Measurements from ENCODE around the gene ADAM17. TPM values are rescaled to one million over a fixed set of nuclear protein-coding genes. Genes with fewer than 3 reads are reported as not detected.

Gene ADAM17
- total RNA-seq, 1 donor from 2014 or later = 30.0 TPM

GRCh38 chr2:9462886-9463697 lies 92.5 kb downstream of the ADAM17 start:
- DNase-seq (ENCODE audit: low spot score) = no peak
- TF ChIP-seq, protein P1, sequence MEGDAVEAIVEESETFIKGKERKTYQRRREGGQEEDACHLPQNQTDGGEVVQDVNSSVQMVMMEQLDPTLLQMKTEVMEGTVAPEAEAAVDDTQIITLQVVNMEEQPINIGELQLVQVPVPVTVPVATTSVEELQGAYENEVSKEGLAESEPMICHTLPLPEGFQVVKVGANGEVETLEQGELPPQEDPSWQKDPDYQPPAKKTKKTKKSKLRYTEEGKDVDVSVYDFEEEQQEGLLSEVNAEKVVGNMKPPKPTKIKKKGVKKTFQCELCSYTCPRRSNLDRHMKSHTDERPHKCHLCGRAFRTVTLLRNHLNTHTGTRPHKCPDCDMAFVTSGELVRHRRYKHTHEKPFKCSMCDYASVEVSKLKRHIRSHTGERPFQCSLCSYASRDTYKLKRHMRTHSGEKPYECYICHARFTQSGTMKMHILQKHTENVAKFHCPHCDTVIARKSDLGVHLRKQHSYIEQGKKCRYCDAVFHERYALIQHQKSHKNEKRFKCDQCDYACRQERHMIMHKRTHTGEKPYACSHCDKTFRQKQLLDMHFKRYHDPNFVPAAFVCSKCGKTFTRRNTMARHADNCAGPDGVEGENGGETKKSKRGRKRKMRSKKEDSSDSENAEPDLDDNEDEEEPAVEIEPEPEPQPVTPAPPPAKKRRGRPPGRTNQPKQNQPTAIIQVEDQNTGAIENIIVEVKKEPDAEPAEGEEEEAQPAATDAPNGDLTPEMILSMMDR (IDR thresholded peaks at IDR 0.05) = no peak
- Mint-ChIP-seq H3K9me3 (ENCODE audit: low read depth) (no peaks in the 10 kb centered on the region), H3K27me3 (ENCODE audit: low read depth) (no peaks in the 10 kb centered on the region), H3K36me3 (ENCODE audit: low read depth) (peaks cover 12% of the 10 kb centered on the region), H3K27ac (ENCODE audit: unreplicated experiment) (no peak overlapping the region), H3K4me1 (ENCODE audit: low read depth) (peaks cover 4% of the 10 kb centered on the region), H3K4me3 (ENCODE audit: unreplicated experiment) (no peak overlapping the region)

GRCh38 chr2:9462313-9462712 lies 93.3 kb downstream of the ADAM17 start:
- Mint-ChIP-seq H3K27ac (ENCODE audit: unreplicated experiment) (no peak overlapping the region), H3K36me3 (ENCODE audit: low read depth) (peaks cover 12% of the 10 kb centered on the region), H3K9me3 (ENCODE audit: low read depth) (no peaks in the 10 kb centered on the region), H3K4me3 (ENCODE audit: unreplicated experiment) (no peak overlapping the region), H3K4me1 (ENCODE audit: low read depth) (peaks cover 4% of the 10 kb centered on the region), H3K27me3 (ENCODE audit: low read depth) (no peaks in the 10 kb centered on the region)
- TF ChIP-seq, protein P1 (IDR thresholded peaks at IDR 0.05) = no peak
- DNase-seq (ENCODE audit: low spot score) = no peak

GRCh38 chr2:9461079-9461478 lies 94.6 kb downstream of the ADAM17 start:
- TF ChIP-seq, protein P1 (IDR thresholded peaks at IDR 0.05) = no peak
- no peaks in the 10 kb centered on the region for H3K9me3 Mint-ChIP-seq (ENCODE audit: low read depth)
- no peak overlapping the region for H3K4me3 Mint-ChIP-seq (ENCODE audit: unreplicated experiment)
- H3K4me1 Mint-ChIP-seq (ENCODE audit: low read depth) = no peaks in the 10 kb centered on the region
- DNase-seq (ENCODE audit: low spot score) = no peak
- no peak overlapping the region for H3K27ac Mint-ChIP-seq (ENCODE audit: unreplicated experiment)
- H3K27me3 Mint-ChIP-seq (ENCODE audit: low read depth) = no peaks in the 10 kb centered on the region
- H3K36me3 Mint-ChIP-seq (ENCODE audit: low read depth) = peaks cover 13% of the 10 kb centered on the region

DNA sequence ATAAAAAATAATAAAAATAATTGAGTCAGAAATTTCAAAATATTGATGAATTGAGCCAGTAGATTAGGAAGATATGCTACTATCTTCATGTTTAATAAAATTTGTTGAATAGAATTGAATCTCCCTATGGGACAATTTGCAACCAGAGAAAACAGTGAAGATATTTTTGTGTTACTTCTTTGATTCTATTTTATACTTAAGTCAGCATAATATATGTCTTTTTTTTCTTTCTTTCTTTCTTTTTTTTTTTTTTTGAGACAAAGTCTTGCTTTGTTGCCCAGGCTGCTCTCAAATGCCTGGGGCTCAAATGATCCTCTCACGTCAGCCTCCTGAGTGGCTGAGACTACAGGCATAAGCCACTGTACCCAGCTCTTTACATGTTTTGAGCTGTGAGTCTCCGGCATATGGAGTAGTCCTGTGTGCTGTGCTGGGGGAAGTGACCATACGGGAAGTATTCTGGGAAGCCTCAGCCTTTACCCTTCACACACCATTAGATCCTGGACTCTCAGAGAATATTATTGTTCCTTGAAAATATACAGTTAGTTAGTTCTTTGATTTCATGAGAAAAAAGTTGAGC lies 95.1 kb downstream of the ADAM17 start:
- Mint-ChIP-seq H3K9me3 (ENCODE audit: low read depth) (no peaks in the 10 kb centered on the region), H3K4me3 (ENCODE audit: unreplicated experiment) (no peak overlapping the region), H3K36me3 (ENCODE audit: low read depth) (peaks cover 12% of the 10 kb centered on the region), H3K27me3 (ENCODE audit: low read depth) (no peaks in the 10 kb centered on the region), H3K27ac (ENCODE audit: unreplicated experiment) (no peak overlapping the region), H3K4me1 (ENCODE audit: low read depth) (no peaks in the 10 kb centered on the region)
- TF ChIP-seq, protein P1 (IDR thresholded peaks at IDR 0.05) = no peak
- DNase-seq (ENCODE audit: low spot score) = no peak

GRCh38 chr2:9451231-9451630 lies 104.4 kb downstream of the ADAM17 start:
- no peak overlapping the region for H3K27ac Mint-ChIP-seq (ENCODE audit: unreplicated experiment)
- no peak overlapping the region for H3K4me3 Mint-ChIP-seq (ENCODE audit: unreplicated experiment)
- DNase-seq (ENCODE audit: low spot score) = no peak
- H3K9me3 Mint-ChIP-seq (ENCODE audit: low read depth) = no peaks in the 10 kb centered on the region
- no peaks in the 10 kb centered on the region for H3K27me3 Mint-ChIP-seq (ENCODE audit: low read depth)
- no peaks in the 10 kb centered on the region for H3K4me1 Mint-ChIP-seq (ENCODE audit: low read depth)
- TF ChIP-seq, protein P1 (IDR thresholded peaks at IDR 0.05) = no peak
- H3K36me3 Mint-ChIP-seq (ENCODE audit: low read depth) = peaks cover 19% of the 10 kb centered on the region

All from chondrocyte (in vitro differentiated cells).